Measurements from ENCODE around the gene SMO. TPM values are rescaled to one million over a fixed set of nuclear protein-coding genes. Genes with fewer than 3 reads are reported as not detected.

The SMO gene
- total RNA-seq (2021) (40.3 and 40.8 TPM in 2 replicates), Bru-seq, nascent RNA (percentile 66 among the genes with signal in this experiment), BruChase-seq, experiment 1, labeled RNA remaining after a 2-hour chase (percentile 71 among the genes with signal in this experiment), BruChase-seq, experiment 2, labeled RNA remaining after a 6-hour chase (percentile 75 among the genes with signal in this experiment)
- long read RNA-seq, transcript SMO-201 (12 exons, 3,738 nt), result major isoform, 7 of 21 reads
- long read RNA-seq, partial matches to known transcripts, result 8 of 21 reads
- long read RNA-seq, other reads (novel, unspliced or antisense), result 6 of 21 reads

GRCh38 chr7:129188372-129188891 lies at the start of gene SMO:
Gene SMO (plus strand): TSS chr7:129188633. CDS start chr7:129189152, 519 bp downstream.
- intact Hi-C loops (cut with micrococcal nuclease; ENCODE audit: unreplicated experiment), result no loop called here
- DNase-seq (ENCODE audit: low spot score), result peak; percentile 74
- TF ChIP-seq EZH2 (IDR thresholded peaks at IDR 0.05; ENCODE audit: borderline replicate concordance, low read depth, low read length, poor library complexity, severe bottlenecking), result no peak
- no peak for TF ChIP-seq CTCF (conservative IDR thresholded peaks at IDR 0.05; ENCODE audit: low read depth, low read length)
- Histone ChIP-seq H3K27ac (ENCODE audit: low read depth, low read length, poor library complexity, severe bottlenecking) (peak within 1 kb of the TSS; percentile 94), H3K4me1 (ENCODE audit: insufficient read depth, low read length, poor library complexity, severe bottlenecking) (peaks cover 11% of the 10 kb centered on the region), H3K27me3 (replicated peaks; ENCODE audit: insufficient read depth, low read depth, low read length, poor library complexity) (no peaks in the 10 kb centered on the region), H3K4me3 (ENCODE audit: low read depth, low read length, poor library complexity, severe bottlenecking) (peak within 1 kb of the TSS; percentile 83), H3K36me3 (ENCODE audit: insufficient read depth, low read length, poor library complexity, severe bottlenecking) (no peaks in the 10 kb centered on the region), H3K9me3 (ENCODE audit: low read depth, low read length, poor library complexity, severe bottlenecking) (no peaks in the 10 kb centered on the region)
- ChIA-PET CTCF (interaction anchor here (0.7 kb wide), 1 partner anchor 101 kb away, joined by 5 read pairs; no protein-coding TSS in a partner anchor), POLR2A (ENCODE audit: low non-redundant PET) (interaction anchor here (0.7 kb wide), 1 partner anchor 74 kb away, joined by 10 read pairs; no protein-coding TSS in a partner anchor)
- BruUV-seq (replicated peaks), result no TSS peak

- H3K4me3 ChIP-seq (ENCODE audit: low read depth, low read length, poor library complexity, severe bottlenecking), result peak overlapping the region; percentile 58
- H3K27me3 ChIP-seq (replicated peaks; ENCODE audit: insufficient read depth, low read depth, low read length, poor library complexity), result peaks cover 16% of the 10 kb centered on the region
- H3K27ac ChIP-seq (ENCODE audit: low read depth, low read length, poor library complexity, severe bottlenecking), result no peak overlapping the region
- no peaks in the 10 kb centered on the region for H3K4me1 ChIP-seq (ENCODE audit: insufficient read depth, low read length, poor library complexity, severe bottlenecking)
- no peak for TF ChIP-seq EZH2 (IDR thresholded peaks at IDR 0.05; ENCODE audit: borderline replicate concordance, low read depth, low read length, poor library complexity, severe bottlenecking)
- no peak for TF ChIP-seq CTCF (conservative IDR thresholded peaks at IDR 0.05; ENCODE audit: low read depth, low read length)
- DNase-seq (ENCODE audit: low spot score), result no peak
- ChIA-PET CTCF (interaction anchor here (0.8 to 1.5 kb wide), 2 partner anchors 20 to 52 kb away, joined by 3 to 5 read pairs; no protein-coding TSS in a partner anchor), POLR2A (ENCODE audit: low non-redundant PET) (interaction anchor here (0.5 kb wide), 1 partner anchor 100 kb away, joined by 6 read pairs; no protein-coding TSS in a partner anchor)
- no peaks in the 10 kb centered on the region for H3K9me3 ChIP-seq (ENCODE audit: low read depth, low read length, poor library complexity, severe bottlenecking)
- intact Hi-C loops (cut with micrococcal nuclease; ENCODE audit: unreplicated experiment), result no loop called here
- H3K36me3 ChIP-seq (ENCODE audit: insufficient read depth, low read length, poor library complexity, severe bottlenecking), result no peaks in the 10 kb centered on the region
- BruUV-seq (replicated peaks), result no TSS peak
These were observed 44.7 kb upstream of the SMO start for GRCh38 chr7:129143724-129144094.

- ChIA-PET POLR2A (ENCODE audit: low non-redundant PET) (no interaction called here), CTCF (interaction anchor here (0.6 to 1.5 kb wide), 3 partner anchors 20 to 141 kb away, joined by 3 to 5 read pairs (median 4); no protein-coding TSS in a partner anchor)
- Histone ChIP-seq H3K4me3 (ENCODE audit: low read depth, low read length, poor library complexity, severe bottlenecking) (peak within 1 kb of the TSS; percentile 58), H3K36me3 (ENCODE audit: insufficient read depth, low read length, poor library complexity, severe bottlenecking) (no peaks in the 10 kb centered on the region), H3K27ac (ENCODE audit: low read depth, low read length, poor library complexity, severe bottlenecking) (no peak within 1 kb of the TSS), H3K27me3 (replicated peaks; ENCODE audit: insufficient read depth, low read depth, low read length, poor library complexity) (peaks cover 16% of the 10 kb centered on the region), H3K9me3 (ENCODE audit: low read depth, low read length, poor library complexity, severe bottlenecking) (no peaks in the 10 kb centered on the region), H3K4me1 (ENCODE audit: insufficient read depth, low read length, poor library complexity, severe bottlenecking) (no peaks in the 10 kb centered on the region)
- DNase-seq (ENCODE audit: low spot score), result peak; percentile 75
- BruUV-seq (replicated peaks), result no TSS peak
- TF ChIP-seq EZH2 (IDR thresholded peaks at IDR 0.05; ENCODE audit: borderline replicate concordance, low read depth, low read length, poor library complexity, severe bottlenecking) (no peak), CTCF (conservative IDR thresholded peaks at IDR 0.05; ENCODE audit: low read depth, low read length) (no peak)
- intact Hi-C loops (cut with micrococcal nuclease; ENCODE audit: unreplicated experiment), result no loop called here
These were observed 44.2 kb upstream of the SMO start, which contains the start of gene TSPAN33 for GRCh38 chr7:129144095-129144833. Gene TSPAN33 (plus strand): TSS chr7:129144707. CDS start chr7:129144981, 274 bp downstream.

Measured in A673 (cell line).